A673 (cell line): Measurements from ENCODE around the gene CHRNB1. TPM values are rescaled to one million over a fixed set of nuclear protein-coding genes. Genes with fewer than 3 reads are reported as not detected.

Experiments used
- BruUV-seq: library from RNA; stranded (reverse); fragments of 400-500 nt; replicated peaks from 2 replicates; lab custom pipeline; 2021; lab: Mats Ljungman, UMichigan
- CTCF ChIA-PET: fragments of 300-600 bp; sonication (Branson Sonifier 250); formaldehyde crosslinking; loops from one replicate; lab custom pipeline; 2022; ENCODE audit warnings: antibody characterized with exemption; lab: Charles Lee
- POLR2A ChIA-PET: fragments of 300-600 bp; sonication (Branson Sonifier 250); formaldehyde crosslinking; loops from one replicate; lab custom pipeline; 2022; ENCODE audit warnings: antibody characterized with exemption; ENCODE audit not compliant: low non-redundant PET; lab: Charles Lee
- DNase-seq: peaks from one replicate; pipeline ENCODE4 v3.0.0-alpha.2; 2015; ENCODE audit warnings: low spot score
- H3K27ac ChIP-seq: fragments of 200-600 bp; sonication (generic); 2 replicates; pipeline ENCODE4 v1.5.1; 2016; ENCODE audit warnings: mixed run types, low read depth, mild to moderate bottlenecking, mixed read lengths, antibody characterized with exemption, low read length; ENCODE audit not compliant: poor library complexity, severe bottlenecking
- H3K27me3 ChIP-seq: fragments of 200-600 bp; sonication (generic); replicated peaks from 2 replicates; pipeline ENCODE4 v1.6.1; 2017; ENCODE audit warnings: mixed run types, low read depth, mild to moderate bottlenecking, mixed read lengths, antibody characterized with exemption, low read length; ENCODE audit not compliant: insufficient read depth, poor library complexity
- H3K36me3 ChIP-seq: fragments of 200-600 bp; sonication (generic); 2 replicates; pipeline ENCODE4 v1.6.1; 2016; ENCODE audit warnings: mixed run types, mild to moderate bottlenecking, mixed read lengths, antibody characterized with exemption, low read length; ENCODE audit not compliant: insufficient read depth, poor library complexity, severe bottlenecking
- H3K4me1 ChIP-seq: fragments of 200-600 bp; sonication (generic); 2 replicates; pipeline ENCODE4 v1.6.1; 2017; ENCODE audit warnings: mixed run types, mild to moderate bottlenecking, mixed read lengths, antibody characterized with exemption, low read length; ENCODE audit not compliant: insufficient read depth, poor library complexity, severe bottlenecking
- H3K4me3 ChIP-seq: fragments of 200-600 bp; sonication (generic); 2 replicates; pipeline ENCODE4 v1.5.1; 2016; ENCODE audit warnings: low read depth, mixed run types, mild to moderate bottlenecking, mixed read lengths, low read length; ENCODE audit not compliant: poor library complexity, severe bottlenecking
- H3K9me3 ChIP-seq: fragments of 200-600 bp; sonication (generic); 2 replicates; pipeline ENCODE4 v1.6.1; 2016; ENCODE audit warnings: mixed run types, low read depth, mild to moderate bottlenecking, mixed read lengths, antibody characterized with exemption, low read length; ENCODE audit not compliant: poor library complexity, severe bottlenecking
- CTCF ChIP-seq: fragments of 300-800, 200-600 bp; sonication (generic); conservative IDR thresholded peaks from 2 replicates; pipeline ENCODE4 v1.5.1; 2017; ENCODE audit warnings: low read depth, mild to moderate bottlenecking, antibody characterized with exemption, low read length, moderate library complexity, mixed read lengths
- EZH2 ChIP-seq: fragments of 200-600 bp; sonication (generic); IDR thresholded peaks from 2 replicates; pipeline ENCODE4 v1.6.1; 2017; ENCODE audit warnings: borderline replicate concordance, low read depth, mild to moderate bottlenecking, mixed read lengths, antibody characterized with exemption, low read length; ENCODE audit not compliant: poor library complexity, severe bottlenecking
- intact Hi-C: fragments of 100-400 bp; cut with micrococcal nuclease; formaldehyde crosslinking; loops from one replicate; pipeline ENCODE4 v1.10.0; 2022; ENCODE audit not compliant: unreplicated experiment
- total RNA-seq: library from RNA; stranded (reverse); gene quantifications from 2 replicates; pipeline ENCODE4 v1.2.3, GENCODE V29; 2021

CHRNB1 gene
- total RNA-seq, 1 experiment from 2014 or later, result 5.2 TPM

- Histone ChIP-seq H3K4me3 (no peak overlapping the region), H3K27me3 (no peaks in the 10 kb centered on the region), H3K9me3 (no peaks in the 10 kb centered on the region), H3K36me3 (peaks cover 12% of the 10 kb centered on the region), H3K4me1 (no peaks in the 10 kb centered on the region), H3K27ac (no peak overlapping the region)
- CTCF ChIA-PET, result no interaction called here
- no peak for DNase-seq
- TF ChIP-seq EZH2, result no peak
- no peak for TF ChIP-seq CTCF
- POLR2A ChIA-PET, result no interaction called here
- intact Hi-C loops, result no loop called here
- BruUV-seq, result no TSS peak
Measured at GRCh38 chr17:7466639-7467341, 21.9 kb downstream of the CHRNB1 start.

GRCh38 chr17:7467498-7467897 is 22.6 kb downstream of the CHRNB1 start:
- ChIA-PET POLR2A (interaction anchor here (0.6 kb wide), 1 partner anchor 17 kb away, joined by 4 read pairs; the partner anchor contains the start of gene POLR2A), CTCF (no interaction called here)
- H3K36me3 ChIP-seq, result peaks cover 12% of the 10 kb centered on the region
- intact Hi-C loops, result no loop called here
- no peak overlapping the region for H3K27ac ChIP-seq
- no peaks in the 10 kb centered on the region for H3K27me3 ChIP-seq
- TF ChIP-seq CTCF (no peak), EZH2 (no peak)
- DNase-seq, result no peak
- H3K4me1 ChIP-seq, result no peaks in the 10 kb centered on the region
- no peaks in the 10 kb centered on the region for H3K9me3 ChIP-seq
- H3K4me3 ChIP-seq, result no peak overlapping the region
- BruUV-seq, result no TSS peak

- intact Hi-C loops, result no loop called here
- DNase-seq, result no peak
- H3K36me3 ChIP-seq, result peaks cover 12% of the 10 kb centered on the region
- TF ChIP-seq EZH2 (no peak), CTCF (no peak)
- no peak overlapping the region for H3K4me3 ChIP-seq
- no peak overlapping the region for H3K27ac ChIP-seq
- H3K27me3 ChIP-seq, result no peaks in the 10 kb centered on the region
- H3K9me3 ChIP-seq, result no peaks in the 10 kb centered on the region
- ChIA-PET CTCF (no interaction called here), POLR2A (interaction anchor here (0.6 kb wide), 1 partner anchor 16 kb away, joined by 4 read pairs; the partner anchor contains the start of gene POLR2A)
- BruUV-seq, result no TSS peak
- H3K4me1 ChIP-seq, result no peaks in the 10 kb centered on the region
Measured at GRCh38 chr17:7468290-7468689, 23.4 kb downstream of the CHRNB1 start.
